Measurements from ENCODE around the gene PAK5. TPM values are rescaled to one million over a fixed set of nuclear protein-coding genes. Genes with fewer than 3 reads are reported as not detected.

Gene PAK5
- total and polyA plus RNA-seq, 2 donors from 2014 or later: 0.13 to 0.22 TPM

- no peak for TF ChIP-seq CTCF (IDR thresholded peaks at IDR 0.05; ENCODE audit: borderline replicate concordance, extremely low read depth, insufficient read depth)
- Histone ChIP-seq H3K27ac (ENCODE audit: low read depth in 2 of 2, low read length in 2 of 2) (no peak overlapping the region), H3K36me3 (ENCODE audit: control insufficient read depth in 2 of 3, insufficient read depth in 3 of 3, low read length in 3 of 3) (no peaks in the 10 kb centered on the region), H3K9ac (ENCODE audit: low read length in 3 of 3) (no peak overlapping the region), H3K4me1 (ENCODE audit: control insufficient read depth in 2 of 3, insufficient read depth in 2 of 3, low read depth in 1 of 3, low read length in 3 of 3) (no peaks in the 10 kb centered on the region), H3K4me3 (ENCODE audit: low read length in 3 of 3) (no peak overlapping the region), H3K27me3 (ENCODE audit: control insufficient read depth, insufficient read depth, low read length) (no peaks in the 10 kb centered on the region), H3K9me3 (ENCODE audit: control insufficient read depth in 2 of 3, insufficient read depth in 1 of 3, low read length in 3 of 3) (no peaks in the 10 kb centered on the region)
- DNase-seq: peak in 2 of 5 donors; percentile 2 to 5
- no peak for FAIRE-seq
- intact Hi-C loops (cut with DNase I): no loop called here
Observed at GRCh38 chr20:9829835-9830234, 9.0 kb downstream of the PAK5 start.

GRCh38 chr20:9817654-9818053 lies 21.2 kb downstream of the PAK5 start:
- no peaks in the 10 kb centered on the region for H3K9me3 ChIP-seq (ENCODE audit: control insufficient read depth in 2 of 3, insufficient read depth in 1 of 3, low read length in 3 of 3)
- no peak for TF ChIP-seq CTCF (IDR thresholded peaks at IDR 0.05; ENCODE audit: borderline replicate concordance, extremely low read depth, insufficient read depth)
- H3K4me1 ChIP-seq (ENCODE audit: control insufficient read depth in 2 of 3, insufficient read depth in 2 of 3, low read depth in 1 of 3, low read length in 3 of 3): no peaks in the 10 kb centered on the region
- intact Hi-C loops (cut with DNase I): no loop called here
- no peak overlapping the region for H3K4me3 ChIP-seq (ENCODE audit: low read length in 3 of 3)
- no peak overlapping the region for H3K9ac ChIP-seq (ENCODE audit: low read length in 3 of 3)
- FAIRE-seq (no peak), DNase-seq (no peak)
- H3K27ac ChIP-seq (ENCODE audit: low read depth in 2 of 2, low read length in 2 of 2): no peak overlapping the region
- no peaks in the 10 kb centered on the region for H3K36me3 ChIP-seq (ENCODE audit: control insufficient read depth in 2 of 3, insufficient read depth in 3 of 3, low read length in 3 of 3)
- no peaks in the 10 kb centered on the region for H3K27me3 ChIP-seq (ENCODE audit: control insufficient read depth, insufficient read depth, low read length)

GRCh38 chr20:9815632-9816031 lies 23.2 kb downstream of the PAK5 start:
- no peaks in the 10 kb centered on the region for H3K4me1 ChIP-seq (ENCODE audit: control insufficient read depth in 2 of 3, insufficient read depth in 2 of 3, low read depth in 1 of 3, low read length in 3 of 3)
- no peak overlapping the region for H3K9ac ChIP-seq (ENCODE audit: low read length in 3 of 3)
- H3K36me3 ChIP-seq (ENCODE audit: control insufficient read depth in 2 of 3, insufficient read depth in 3 of 3, low read length in 3 of 3): no peaks in the 10 kb centered on the region
- DNase-seq (no peak), FAIRE-seq (no peak)
- no peak for TF ChIP-seq CTCF (IDR thresholded peaks at IDR 0.05; ENCODE audit: borderline replicate concordance, extremely low read depth, insufficient read depth)
- H3K27ac ChIP-seq (ENCODE audit: low read depth in 2 of 2, low read length in 2 of 2): no peak overlapping the region
- H3K4me3 ChIP-seq (ENCODE audit: low read length in 3 of 3): no peak overlapping the region
- H3K27me3 ChIP-seq (ENCODE audit: control insufficient read depth, insufficient read depth, low read length): no peaks in the 10 kb centered on the region
- intact Hi-C loops (cut with DNase I): no loop called here
- H3K9me3 ChIP-seq (ENCODE audit: control insufficient read depth in 2 of 3, insufficient read depth in 1 of 3, low read length in 3 of 3): no peaks in the 10 kb centered on the region

GRCh38 chr20:9810738-9811137 lies 28.1 kb downstream of the PAK5 start:
- DNase-seq (no peak), FAIRE-seq (no peak)
- Histone ChIP-seq H3K9ac (ENCODE audit: low read length in 3 of 3) (no peak overlapping the region), H3K4me3 (ENCODE audit: low read length in 3 of 3) (no peak overlapping the region), H3K9me3 (ENCODE audit: control insufficient read depth in 2 of 3, insufficient read depth in 1 of 3, low read length in 3 of 3) (no peaks in the 10 kb centered on the region), H3K4me1 (ENCODE audit: control insufficient read depth in 2 of 3, insufficient read depth in 2 of 3, low read depth in 1 of 3, low read length in 3 of 3) (no peaks in the 10 kb centered on the region), H3K27ac (ENCODE audit: low read depth in 2 of 2, low read length in 2 of 2) (no peak overlapping the region), H3K27me3 (ENCODE audit: control insufficient read depth, insufficient read depth, low read length) (no peaks in the 10 kb centered on the region), H3K36me3 (ENCODE audit: control insufficient read depth in 2 of 3, insufficient read depth in 3 of 3, low read length in 3 of 3) (no peaks in the 10 kb centered on the region)
- intact Hi-C loops (cut with DNase I): no loop called here
- TF ChIP-seq CTCF (IDR thresholded peaks at IDR 0.05; ENCODE audit: borderline replicate concordance, extremely low read depth, insufficient read depth): no peak

Data from kidney (tissue), 14 donors.